ENCODE data around the gene GOLGA6L7.
"Not testable (repeated sequence)": the region's sequence is repeated elsewhere in the genome, so short reads cannot be mapped to it uniquely, and the experiment has no call there.

DNA sequence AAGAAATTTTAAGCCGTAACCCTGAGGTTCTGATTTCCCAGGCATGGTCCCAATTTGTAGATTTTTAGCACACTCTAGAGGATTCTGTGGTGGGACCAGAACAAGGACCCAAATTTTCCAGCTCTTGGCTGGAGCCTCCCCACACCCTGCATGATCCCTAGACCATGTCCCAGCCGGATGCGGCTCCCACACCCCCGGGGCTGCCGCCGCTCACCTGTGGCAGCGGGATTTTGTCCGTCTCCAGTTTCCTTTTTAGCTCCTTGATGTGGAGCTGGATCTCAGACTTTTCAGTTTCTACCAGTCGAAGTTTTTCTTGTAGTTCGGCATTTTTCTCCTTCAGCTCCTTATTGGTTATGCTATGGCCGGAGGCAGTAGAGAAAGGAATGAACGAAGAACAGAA is 4.9 kb downstream of the GOLGA6L7 start:
- TF ChIP-seq, protein P1, sequence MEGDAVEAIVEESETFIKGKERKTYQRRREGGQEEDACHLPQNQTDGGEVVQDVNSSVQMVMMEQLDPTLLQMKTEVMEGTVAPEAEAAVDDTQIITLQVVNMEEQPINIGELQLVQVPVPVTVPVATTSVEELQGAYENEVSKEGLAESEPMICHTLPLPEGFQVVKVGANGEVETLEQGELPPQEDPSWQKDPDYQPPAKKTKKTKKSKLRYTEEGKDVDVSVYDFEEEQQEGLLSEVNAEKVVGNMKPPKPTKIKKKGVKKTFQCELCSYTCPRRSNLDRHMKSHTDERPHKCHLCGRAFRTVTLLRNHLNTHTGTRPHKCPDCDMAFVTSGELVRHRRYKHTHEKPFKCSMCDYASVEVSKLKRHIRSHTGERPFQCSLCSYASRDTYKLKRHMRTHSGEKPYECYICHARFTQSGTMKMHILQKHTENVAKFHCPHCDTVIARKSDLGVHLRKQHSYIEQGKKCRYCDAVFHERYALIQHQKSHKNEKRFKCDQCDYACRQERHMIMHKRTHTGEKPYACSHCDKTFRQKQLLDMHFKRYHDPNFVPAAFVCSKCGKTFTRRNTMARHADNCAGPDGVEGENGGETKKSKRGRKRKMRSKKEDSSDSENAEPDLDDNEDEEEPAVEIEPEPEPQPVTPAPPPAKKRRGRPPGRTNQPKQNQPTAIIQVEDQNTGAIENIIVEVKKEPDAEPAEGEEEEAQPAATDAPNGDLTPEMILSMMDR (IDR thresholded peaks at IDR 0.05) = not testable (repeated sequence)
- not testable (repeated sequence) for TF ChIP-seq POLR2A (IDR thresholded peaks at IDR 0.05); POLR2AphosphoS5 (IDR thresholded peaks at IDR 0.05); EP300 (IDR thresholded peaks at IDR 0.05; ENCODE audit: low read depth)

Data from transverse colon (tissue), 4 donors.